PFSK-1 (cell line): ENCODE measurements around the gene TAS2R8.

Experiments used
- FOXP2 ChIP-seq: optimal IDR thresholded peaks from 2 replicates; pipeline ENCODE3; 2011; ENCODE audit warnings: borderline replicate concordance, control low read depth, inconsistent platforms; ENCODE audit not compliant: insufficient read depth; ENCODE audit errors: extremely low read length, extremely low read depth
- POLR2AphosphoS5 ChIP-seq: IDR thresholded peaks from 2 replicates; pipeline ENCODE4 v1.6.1; 2012; ENCODE audit warnings: low read depth, mild to moderate bottlenecking, control low read depth, low read length, moderate library complexity
- SIN3A ChIP-seq: IDR thresholded peaks from 2 replicates; pipeline ENCODE4 v1.6.1; 2012; ENCODE audit warnings: mild to moderate bottlenecking, low read length, moderate library complexity, borderline replicate concordance; ENCODE audit not compliant: insufficient read depth
- TAF1 ChIP-seq: IDR thresholded peaks from 2 replicates; pipeline ENCODE4 v1.6.1; 2012; ENCODE audit warnings: low read length, control low read depth, borderline replicate concordance; ENCODE audit not compliant: insufficient read depth
- TF ChIP-seq, protein P1 (sequence below), 2 experiments: IDR thresholded peaks; 2 replicates each; pipeline versions ENCODE4 v1.6.1 to v1.8.0; 2011 to 2012; ENCODE audit warnings: low read depth in 2 of 2, low read length in 2 of 2, control low read depth in 1 of 2, inconsistent platforms in 1 of 2, mild to moderate bottlenecking in 1 of 2, moderate library complexity in 1 of 2; ENCODE audit not compliant: insufficient read depth in 1 of 2

DNA sequence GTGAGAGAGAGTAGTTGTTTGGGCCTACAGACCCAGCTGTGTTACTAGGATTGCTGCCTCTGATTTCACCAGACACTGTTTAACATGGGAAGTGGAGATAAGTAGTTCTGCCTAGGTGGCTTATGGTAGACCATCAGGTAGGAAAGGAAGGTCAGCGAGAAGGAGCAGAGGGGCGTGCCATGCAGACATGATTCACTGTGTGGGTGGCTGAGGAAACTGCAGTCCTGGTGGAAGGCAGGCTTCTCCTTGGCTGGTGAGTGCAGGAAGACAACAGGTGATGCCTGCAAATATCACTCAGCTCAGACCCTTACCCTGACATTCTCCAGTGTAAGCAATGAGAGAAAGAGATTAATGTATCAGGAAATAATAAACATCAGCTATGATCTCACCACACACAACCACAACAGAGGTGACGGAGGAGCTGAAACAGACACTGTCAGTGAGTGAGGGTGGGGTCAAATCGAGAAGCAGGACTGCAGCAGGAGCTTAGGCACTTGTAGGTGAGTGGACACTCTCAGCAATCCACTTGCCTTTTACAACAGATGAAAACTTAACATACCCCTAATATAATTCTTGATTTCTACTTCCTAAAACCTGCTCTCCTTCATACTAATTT is 44.3 kb upstream of the TAS2R8 start:
- TF ChIP-seq TAF1 (no peak), SIN3A (no peak), FOXP2 (no peak), POLR2AphosphoS5 (no peak)
- TF ChIP-seq, protein P1, sequence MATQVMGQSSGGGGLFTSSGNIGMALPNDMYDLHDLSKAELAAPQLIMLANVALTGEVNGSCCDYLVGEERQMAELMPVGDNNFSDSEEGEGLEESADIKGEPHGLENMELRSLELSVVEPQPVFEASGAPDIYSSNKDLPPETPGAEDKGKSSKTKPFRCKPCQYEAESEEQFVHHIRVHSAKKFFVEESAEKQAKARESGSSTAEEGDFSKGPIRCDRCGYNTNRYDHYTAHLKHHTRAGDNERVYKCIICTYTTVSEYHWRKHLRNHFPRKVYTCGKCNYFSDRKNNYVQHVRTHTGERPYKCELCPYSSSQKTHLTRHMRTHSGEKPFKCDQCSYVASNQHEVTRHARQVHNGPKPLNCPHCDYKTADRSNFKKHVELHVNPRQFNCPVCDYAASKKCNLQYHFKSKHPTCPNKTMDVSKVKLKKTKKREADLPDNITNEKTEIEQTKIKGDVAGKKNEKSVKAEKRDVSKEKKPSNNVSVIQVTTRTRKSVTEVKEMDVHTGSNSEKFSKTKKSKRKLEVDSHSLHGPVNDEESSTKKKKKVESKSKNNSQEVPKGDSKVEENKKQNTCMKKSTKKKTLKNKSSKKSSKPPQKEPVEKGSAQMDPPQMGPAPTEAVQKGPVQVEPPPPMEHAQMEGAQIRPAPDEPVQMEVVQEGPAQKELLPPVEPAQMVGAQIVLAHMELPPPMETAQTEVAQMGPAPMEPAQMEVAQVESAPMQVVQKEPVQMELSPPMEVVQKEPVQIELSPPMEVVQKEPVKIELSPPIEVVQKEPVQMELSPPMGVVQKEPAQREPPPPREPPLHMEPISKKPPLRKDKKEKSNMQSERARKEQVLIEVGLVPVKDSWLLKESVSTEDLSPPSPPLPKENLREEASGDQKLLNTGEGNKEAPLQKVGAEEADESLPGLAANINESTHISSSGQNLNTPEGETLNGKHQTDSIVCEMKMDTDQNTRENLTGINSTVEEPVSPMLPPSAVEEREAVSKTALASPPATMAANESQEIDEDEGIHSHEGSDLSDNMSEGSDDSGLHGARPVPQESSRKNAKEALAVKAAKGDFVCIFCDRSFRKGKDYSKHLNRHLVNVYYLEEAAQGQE (IDR thresholded peaks at IDR 0.05; ENCODE audit: insufficient read depth in 1 of 2, low read depth in 2 of 2, low read length in 2 of 2): no peak
